ENCODE results near the gene SELENOF.

Gene SELENOF

GRCh38 chr1:86860424-86860823, 53.5 kb downstream of the SELENOF start:
- no peak for DNase-seq (ENCODE audit: extremely low read depth in 1 of 2, low read depth in 1 of 2)

GRCh38 chr1:86860020-86860419, 53.9 kb downstream of the SELENOF start:
- no peak for DNase-seq (ENCODE audit: extremely low read depth in 1 of 2, low read depth in 1 of 2)

- DNase-seq (ENCODE audit: extremely low read depth in 1 of 2, low read depth in 1 of 2), result no peak
Measured at GRCh38 chr1:86858524-86859261, 55.2 kb downstream of the SELENOF start.

- no peak for DNase-seq (ENCODE audit: extremely low read depth in 1 of 2, low read depth in 1 of 2)
Measured at GRCh38 chr1:86856196-86856595, 57.7 kb downstream of the SELENOF start.

GRCh38 chr1:86854352-86854751, 59.6 kb downstream of the SELENOF start:
- DNase-seq (ENCODE audit: extremely low read depth in 1 of 2, low read depth in 1 of 2), result no peak

GRCh38 chr1:86852782-86853408, 61.0 kb downstream of the SELENOF start:
- no peak for DNase-seq (ENCODE audit: extremely low read depth in 1 of 2, low read depth in 1 of 2)

GRCh38 chr1:86852289-86852688, 61.6 kb downstream of the SELENOF start:
- DNase-seq (ENCODE audit: extremely low read depth in 1 of 2, low read depth in 1 of 2), result no peak

- DNase-seq (ENCODE audit: extremely low read depth in 1 of 2, low read depth in 1 of 2), result no peak
Measured at GRCh38 chr1:86849756-86850155, 64.2 kb downstream of the SELENOF start.

- no peak for DNase-seq (ENCODE audit: extremely low read depth in 1 of 2, low read depth in 1 of 2)
Measured at GRCh38 chr1:86848654-86849053, 65.3 kb downstream of the SELENOF start.

- DNase-seq (ENCODE audit: extremely low read depth in 1 of 2, low read depth in 1 of 2), result no peak
Measured at GRCh38 chr1:86846164-86846647, 67.7 kb downstream of the SELENOF start.

GRCh38 chr1:86845514-86845913, 68.4 kb downstream of the SELENOF start:
- DNase-seq (ENCODE audit: extremely low read depth in 1 of 2, low read depth in 1 of 2), result no peak

- DNase-seq (ENCODE audit: extremely low read depth in 1 of 2, low read depth in 1 of 2), result no peak
Measured at GRCh38 chr1:86841116-86841515, 72.8 kb downstream of the SELENOF start.

GRCh38 chr1:86833461-86834215, 80.3 kb downstream of the SELENOF start:
- peak; percentile 17 to 27 for DNase-seq (ENCODE audit: extremely low read depth in 1 of 2, low read depth in 1 of 2)

GRCh38 chr1:86832433-86832832, 81.5 kb downstream of the SELENOF start:
- no peak for DNase-seq (ENCODE audit: extremely low read depth in 1 of 2, low read depth in 1 of 2)

- DNase-seq (ENCODE audit: extremely low read depth in 1 of 2, low read depth in 1 of 2), result no peak
Measured at GRCh38 chr1:86829321-86829720, 84.6 kb downstream of the SELENOF start.

GRCh38 chr1:86828024-86828423, 85.9 kb downstream of the SELENOF start:
- DNase-seq (ENCODE audit: extremely low read depth in 1 of 2, low read depth in 1 of 2), result no peak

- DNase-seq (ENCODE audit: extremely low read depth in 1 of 2, low read depth in 1 of 2), result no peak
Measured at GRCh38 chr1:86826856-86827255, 87.1 kb downstream of the SELENOF start.

GRCh38 chr1:86825319-86825718, 88.6 kb downstream of the SELENOF start:
- DNase-seq (ENCODE audit: extremely low read depth in 1 of 2, low read depth in 1 of 2), result no peak

GRCh38 chr1:86823821-86824500, 90.0 kb downstream of the SELENOF start:
- DNase-seq (ENCODE audit: extremely low read depth in 1 of 2, low read depth in 1 of 2), result no peak

GRCh38 chr1:86823386-86823785, 90.5 kb downstream of the SELENOF start:
- DNase-seq (ENCODE audit: extremely low read depth in 1 of 2, low read depth in 1 of 2), result no peak

- DNase-seq (ENCODE audit: extremely low read depth in 1 of 2, low read depth in 1 of 2), result no peak
Measured at GRCh38 chr1:86822459-86822858, 91.5 kb downstream of the SELENOF start.
